HEK293T (cell line): Measurements from ENCODE around the gene PLA2G2A.

Source experiments
- BHLHE40 ChIP-seq: fragments of 450-650 bp; IDR thresholded peaks from 2 replicates; pipeline ENCODE4 v1.6.1; 2016; ENCODE audit warnings: mild to moderate bottlenecking, moderate library complexity, borderline replicate concordance
- FOXA1 ChIP-seq: fragments of 450-650 bp; IDR thresholded peaks from 2 replicates; pipeline ENCODE4 v1.6.1; 2016; ENCODE audit warnings: mild to moderate bottlenecking
- FOXM1 ChIP-seq: fragments of 450-650 bp; IDR thresholded peaks from 2 replicates; pipeline ENCODE4 v1.6.1; 2017; ENCODE audit warnings: mild to moderate bottlenecking, borderline replicate concordance
- HDGF ChIP-seq: fragments of 450-650 bp; IDR thresholded peaks from 2 replicates; pipeline ENCODE4 v1.6.1; 2017; ENCODE audit warnings: antibody characterized with exemption, borderline replicate concordance
- L3MBTL2 ChIP-seq: fragments of 450-650 bp; conservative IDR thresholded peaks from 2 replicates; pipeline ENCODE4 v1.6.1; 2016; ENCODE audit warnings: mild to moderate bottlenecking
- LEF1 ChIP-seq: fragments of 450-650 bp; IDR thresholded peaks from 2 replicates; pipeline ENCODE4 v1.6.1; 2017; ENCODE audit warnings: mild to moderate bottlenecking, borderline replicate concordance
- SP1 ChIP-seq: fragments of 450-650 bp; IDR thresholded peaks from 2 replicates; pipeline ENCODE4 v1.6.1; 2017
- SUZ12 ChIP-seq: fragments of 450-650 bp; IDR thresholded peaks from 2 replicates; pipeline ENCODE4 v1.6.1; 2016; ENCODE audit warnings: mild to moderate bottlenecking

DNA sequence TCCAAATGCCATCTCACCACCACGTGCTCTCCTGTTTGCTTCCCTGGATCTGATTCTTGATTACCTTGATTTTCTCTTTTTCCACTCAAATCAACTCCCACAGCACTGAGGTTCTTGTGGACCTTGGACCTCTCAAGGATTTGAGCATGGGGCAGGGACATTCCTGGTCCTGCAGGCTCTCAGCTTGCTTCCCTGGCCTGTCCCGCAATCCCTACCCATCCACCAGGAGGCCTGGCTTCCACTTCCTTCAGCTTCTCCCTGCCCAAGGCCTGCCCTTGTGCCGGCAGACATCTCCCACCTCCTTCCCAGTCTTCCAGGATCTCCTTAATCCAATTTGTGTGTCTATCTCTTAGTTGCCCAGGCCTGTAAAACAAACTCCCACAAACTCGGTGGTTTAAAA lies 21.6 kb downstream of the PLA2G2A start:
- TF ChIP-seq L3MBTL2 (no peak), LEF1 (no peak), FOXA1 (no peak), BHLHE40 (no peak), SP1 (no peak), FOXM1 (no peak), HDGF (no peak), SUZ12 (no peak)
